HepG2 (cell line): ENCODE measurements around the gene PLET1.

Experiments
- BHLHE40 ChIP-seq: IDR thresholded peaks from 2 replicates; pipeline ENCODE4 v1.6.1; 2011; ENCODE audit warnings: low read length, improper control_type of control experiment
- CTCF ChIP-seq: sonication (generic); formaldehyde crosslinking; IDR thresholded peaks from 2 replicates; pipeline ENCODE4 v1.5.0; 2020; ENCODE audit warnings: mild to moderate bottlenecking, missing genetic modification reagents, moderate library complexity
- FOXK2 ChIP-seq: fragments of 450-650 bp; IDR thresholded peaks from 2 replicates; pipeline ENCODE4 v1.6.1; 2016
- GATAD2A ChIP-seq: IDR thresholded peaks from 2 replicates; pipeline ENCODE4 v1.6.1; 2016
- IRX3 ChIP-seq: sonication (generic); formaldehyde crosslinking; IDR thresholded peaks from 2 replicates; pipeline ENCODE4 v1.8.1; 2023; ENCODE audit warnings: mild to moderate bottlenecking, low read depth, missing genetic modification reagents, borderline replicate concordance
- MZF1 ChIP-seq: sonication (generic); formaldehyde crosslinking; IDR thresholded peaks from 2 replicates; pipeline ENCODE4 v1.8.1; 2023; ENCODE audit warnings: mild to moderate bottlenecking, missing genetic modification reagents, borderline replicate concordance
- NFRKB ChIP-seq: fragments of 450-650 bp; IDR thresholded peaks from 2 replicates; pipeline ENCODE4 v1.6.1; 2017
- PAWR ChIP-seq: sonication (generic); formaldehyde crosslinking; IDR thresholded peaks from 2 replicates; pipeline ENCODE4 v1.4.0; 2020; ENCODE audit warnings: missing genetic modification reagents, mild to moderate bottlenecking, borderline replicate concordance
- SP1 ChIP-seq, 2 experiments: fragments of 450-650 bp in 1 of 2; sonication (generic) in 1 of 2; formaldehyde crosslinking in 1 of 2; IDR thresholded peaks; 2 replicates each; pipeline versions ENCODE4 v1.4.0 to v1.6.1; 2016 to 2020; ENCODE audit warnings: missing genetic modification reagents in 1 of 2
- TAF1 ChIP-seq: sonication (generic); formaldehyde crosslinking; IDR thresholded peaks from 2 replicates; pipeline ENCODE4 v1.4.0; 2020; ENCODE audit warnings: missing genetic modification reagents
- USF2 ChIP-seq, 2 experiments: sonication (generic) in 1 of 2; formaldehyde crosslinking in 1 of 2; IDR thresholded peaks; 2 replicates each; pipeline versions ENCODE4 v1.5.1 to v1.6.1; 2011 to 2020; ENCODE audit warnings: borderline replicate concordance in 1 of 2, low read depth in 1 of 2, low read length in 1 of 2, mild to moderate bottlenecking in 1 of 2, missing genetic modification reagents in 1 of 2, moderate library complexity in 1 of 2
- ZGPAT ChIP-seq: IDR thresholded peaks from 2 replicates; pipeline ENCODE4 v1.6.1; 2016; ENCODE audit warnings: mild to moderate bottlenecking
- ZSCAN30 ChIP-seq: sonication (generic); formaldehyde crosslinking; IDR thresholded peaks from 2 replicates; pipeline ENCODE4 v1.5.0; 2020; ENCODE audit warnings: mild to moderate bottlenecking, missing genetic modification reagents
- ZSCAN31 ChIP-seq: sonication (generic); formaldehyde crosslinking; IDR thresholded peaks from 2 replicates; pipeline ENCODE4 v1.5.0; 2020; ENCODE audit warnings: low read depth, mild to moderate bottlenecking, missing genetic modification reagents

- TF ChIP-seq PAWR (CRISPR knock-in tag) (no peak), CTCF (CRISPR knock-in tag) (no peak), GATAD2A (CRISPR knock-in tag) (no peak), FOXK2 (no peak), USF2 (IDR thresholded peaks at IDR 0.05; ENCODE audit: low read depth, low read length) (no peak), USF2 (CRISPR knock-in tag; IDR thresholded peaks at IDR 0.05; ENCODE audit: borderline replicate concordance) (no peak), SP1 (IDR thresholded peaks at IDR 0.05) (no peak), SP1 (CRISPR knock-in tag; IDR thresholded peaks at IDR 0.05) (no peak), BHLHE40 (no peak), ZSCAN31 (no peak), TAF1 (CRISPR knock-in tag) (no peak), MZF1 (CRISPR knock-in tag) (no peak), ZGPAT (CRISPR knock-in tag) (no peak), ZSCAN30 (CRISPR knock-in tag) (no peak), NFRKB (no peak), IRX3 (CRISPR knock-in tag) (no peak)
Measured at GRCh38 chr11:112231952-112232351, 28.7 kb downstream of the PLET1 start.
